OCI-LY7 (cell line): ENCODE data around the gene TM9SF2. TPM values are rescaled to one million over a fixed set of nuclear protein-coding genes. Genes with fewer than 3 reads are reported as not detected.

Experiments used
- BruUV-seq: library from RNA; stranded (reverse); fragments of 400-500 nt; replicated peaks from 2 replicates; lab custom pipeline; 2021; lab: Mats Ljungman, UMichigan
- CTCF ChIA-PET: fragments of 300-600 bp; sonication (Branson Sonifier 250); formaldehyde crosslinking; loops from one replicate; lab custom pipeline; 2022; ENCODE audit warnings: antibody characterized with exemption; ENCODE audit not compliant: unreplicated experiment; lab: Charles Lee
- POLR2A ChIA-PET: fragments of 300-600 bp; sonication (Branson Sonifier 250); formaldehyde crosslinking; loops from one replicate; lab custom pipeline; 2022; ENCODE audit warnings: antibody characterized with exemption; lab: Charles Lee
- DNase-seq: peaks from one replicate; pipeline ENCODE4 v3.0.0-alpha.2; 2015; ENCODE audit warnings: low spot score
- H2AFZ ChIP-seq: fragments of 200-600 bp; sonication (generic), shearing (Covaris generic); 2 replicates; pipeline ENCODE4 v1.6.1; 2014; ENCODE audit warnings: mild to moderate bottlenecking, antibody characterized with exemption, low read length, moderate library complexity
- H3K27ac ChIP-seq: fragments of 200-600 bp; sonication (generic); 2 replicates; pipeline ENCODE4 v1.5.1; 2014; ENCODE audit warnings: mixed run types, low read depth, mild to moderate bottlenecking, moderate library complexity, low read length, inconsistent platforms; ENCODE audit not compliant: poor library complexity, severe bottlenecking
- H3K36me3 ChIP-seq: fragments of 200-600 bp; sonication (generic); 2 replicates; pipeline ENCODE4 v1.6.1; 2014; ENCODE audit warnings: mild to moderate bottlenecking, antibody characterized with exemption, low read length, moderate library complexity, mixed read lengths; ENCODE audit not compliant: insufficient read depth
- H3K4me1 ChIP-seq: fragments of 200-600 bp; sonication (generic); 2 replicates; pipeline ENCODE4 v1.5.1; 2014; ENCODE audit warnings: mild to moderate bottlenecking, low read length; ENCODE audit not compliant: insufficient read depth, poor library complexity, severe bottlenecking
- H3K4me2 ChIP-seq: fragments of 200-600 bp; sonication (generic); 2 replicates; pipeline ENCODE4 v1.6.1; 2014; ENCODE audit warnings: mild to moderate bottlenecking, low read length
- H3K4me3 ChIP-seq: fragments of 200-600 bp; sonication (generic); 2 replicates; pipeline ENCODE4 v1.5.1; 2014; ENCODE audit warnings: mild to moderate bottlenecking, low read depth, low read length; ENCODE audit not compliant: poor library complexity, severe bottlenecking
- H3K79me2 ChIP-seq: fragments of 200-600 bp; sonication (generic); 2 replicates; pipeline ENCODE4 v1.6.1; 2016; ENCODE audit warnings: low read depth, mild to moderate bottlenecking, low read length, moderate library complexity, mixed read lengths; ENCODE audit not compliant: insufficient read depth
- H3K9me2 ChIP-seq: fragments of 200-600 bp; sonication (generic); 2 replicates; pipeline ENCODE4 v1.6.1; 2016; ENCODE audit warnings: mild to moderate bottlenecking, low read length, mixed read lengths; ENCODE audit not compliant: insufficient read depth
- H3K9me3 ChIP-seq: fragments of 200-600 bp; sonication (generic); 2 replicates; pipeline ENCODE4 v1.6.1; 2014; ENCODE audit warnings: mild to moderate bottlenecking, mixed run types, low read length, mixed read lengths
- H4K20me1 ChIP-seq: fragments of 200-600 bp; sonication (generic); 2 replicates; pipeline ENCODE4 v1.6.1; 2014; ENCODE audit warnings: mild to moderate bottlenecking, antibody characterized with exemption, low read length, moderate library complexity, mixed read lengths; ENCODE audit not compliant: insufficient read depth
- EZH2phosphoT487 ChIP-seq: fragments of 200-600 bp; sonication (generic); IDR thresholded peaks from 2 replicates; pipeline ENCODE4 v1.6.1; 2018; ENCODE audit warnings: low read depth, borderline replicate concordance, mild to moderate bottlenecking, mixed run types, antibody characterized with exemption, low read length, moderate library complexity, mixed read lengths
- intact Hi-C: fragments of 100-400 bp; cut with micrococcal nuclease; formaldehyde crosslinking; loops from one replicate; pipeline ENCODE4 v1.10.0; 2022; ENCODE audit not compliant: unreplicated experiment
- total RNA-seq, 2 experiments: library from RNA; depleted of rRNA in 1 of 2; stranded (reverse); fragments of >200 nt in 1 of 2; shearing (Covaris generic) in 1 of 2; gene quantifications; 2 replicates each; pipeline ENCODE4 v1.2.3, GENCODE V29; 2014 to 2022
- TF ChIP-seq, protein P1 (sequence below): fragments of 200-600 bp; sonication (generic); conservative IDR thresholded peaks from 2 replicates; pipeline ENCODE4 v1.5.1; 2014; ENCODE audit warnings: mild to moderate bottlenecking, antibody characterized with exemption, low read length, moderate library complexity, mixed read lengths

TM9SF2 gene
- total RNA-seq, 2 experiments from 2014 or later, result 17.8 to 27.3 TPM

DNA sequence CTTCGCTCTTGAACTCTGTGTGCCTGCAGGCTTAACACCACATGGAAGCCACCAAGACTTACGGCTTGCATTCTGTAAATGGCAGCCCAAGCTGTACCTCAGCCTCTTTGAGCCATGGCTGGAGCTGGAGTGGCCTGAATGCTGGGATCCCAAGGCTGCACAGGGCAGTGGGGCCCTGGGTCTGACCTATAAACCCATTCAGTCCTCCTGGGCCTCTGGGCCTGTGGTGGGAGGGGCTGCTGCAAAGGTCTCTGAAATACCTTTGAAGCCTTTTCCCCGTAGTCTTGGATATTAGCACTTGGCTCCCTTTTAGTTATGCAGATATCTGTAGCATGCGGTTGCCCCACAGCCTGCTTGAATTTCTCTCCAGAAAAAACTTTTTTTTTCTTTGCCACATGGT lies 8.2 kb downstream of the TM9SF2 start:
- H3K4me3 ChIP-seq, result no peak overlapping the region
- DNase-seq, result no peak
- peaks cover 26% of the 10 kb centered on the region for H3K4me1 ChIP-seq
- ChIA-PET POLR2A (no interaction called here), CTCF (no interaction called here)
- H3K36me3 ChIP-seq, result peaks cover 44% of the 10 kb centered on the region
- intact Hi-C loops, result loop anchor here (5.0 to 10.0 kb wide), 3 partner anchors 67 to 315 kb away; partner anchors contain the start of gene GPR18
- BruUV-seq, result no TSS peak
- H3K4me2 ChIP-seq, result no peak overlapping the region
- H3K9me2 ChIP-seq, result no peaks in the 10 kb centered on the region
- peaks cover 4% of the 10 kb centered on the region for H4K20me1 ChIP-seq
- peaks cover 88% of the 10 kb centered on the region for H3K79me2 ChIP-seq
- peaks cover 25% of the 10 kb centered on the region for H3K9me3 ChIP-seq
- no peak overlapping the region for H2AFZ ChIP-seq
- TF ChIP-seq EZH2phosphoT487, result no peak
- TF ChIP-seq, protein P1, sequence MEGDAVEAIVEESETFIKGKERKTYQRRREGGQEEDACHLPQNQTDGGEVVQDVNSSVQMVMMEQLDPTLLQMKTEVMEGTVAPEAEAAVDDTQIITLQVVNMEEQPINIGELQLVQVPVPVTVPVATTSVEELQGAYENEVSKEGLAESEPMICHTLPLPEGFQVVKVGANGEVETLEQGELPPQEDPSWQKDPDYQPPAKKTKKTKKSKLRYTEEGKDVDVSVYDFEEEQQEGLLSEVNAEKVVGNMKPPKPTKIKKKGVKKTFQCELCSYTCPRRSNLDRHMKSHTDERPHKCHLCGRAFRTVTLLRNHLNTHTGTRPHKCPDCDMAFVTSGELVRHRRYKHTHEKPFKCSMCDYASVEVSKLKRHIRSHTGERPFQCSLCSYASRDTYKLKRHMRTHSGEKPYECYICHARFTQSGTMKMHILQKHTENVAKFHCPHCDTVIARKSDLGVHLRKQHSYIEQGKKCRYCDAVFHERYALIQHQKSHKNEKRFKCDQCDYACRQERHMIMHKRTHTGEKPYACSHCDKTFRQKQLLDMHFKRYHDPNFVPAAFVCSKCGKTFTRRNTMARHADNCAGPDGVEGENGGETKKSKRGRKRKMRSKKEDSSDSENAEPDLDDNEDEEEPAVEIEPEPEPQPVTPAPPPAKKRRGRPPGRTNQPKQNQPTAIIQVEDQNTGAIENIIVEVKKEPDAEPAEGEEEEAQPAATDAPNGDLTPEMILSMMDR, result no peak
- no peak overlapping the region for H3K27ac ChIP-seq

DNA sequence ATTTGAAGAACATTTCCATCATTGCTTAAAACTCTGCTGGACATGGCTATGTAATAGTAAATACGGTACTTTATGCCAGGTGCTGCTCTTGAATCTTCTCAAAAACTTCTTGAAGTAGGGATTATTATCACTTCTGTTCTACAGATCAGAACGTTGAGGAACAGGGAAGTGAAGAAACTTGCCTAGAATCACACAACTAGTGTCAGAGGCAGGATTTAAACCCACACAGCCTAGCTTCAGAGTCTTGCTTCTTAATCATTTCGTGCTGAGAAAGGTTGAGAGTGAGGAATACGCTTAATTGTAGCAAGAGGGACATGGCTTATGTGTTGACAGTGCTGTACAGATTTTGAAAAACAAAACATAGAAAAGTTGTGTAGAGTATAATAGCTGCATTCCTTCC lies 13.5 kb downstream of the TM9SF2 start:
- intact Hi-C loops, result no loop called here
- no peak for TF ChIP-seq EZH2phosphoT487
- TF ChIP-seq, protein P1, result no peak
- no peak overlapping the region for H3K4me2 ChIP-seq
- no peak overlapping the region for H3K4me3 ChIP-seq
- H3K79me2 ChIP-seq, result peaks cover 67% of the 10 kb centered on the region; the same call in 1 of the 2 replicates
- no peaks in the 10 kb centered on the region for H3K9me2 ChIP-seq
- H3K4me1 ChIP-seq, result no peaks in the 10 kb centered on the region
- H3K9me3 ChIP-seq, result peaks cover 2% of the 10 kb centered on the region; the same call in 1 of the 2 replicates
- CTCF ChIA-PET, result interaction anchor here (0.5 kb wide), 1 partner anchor 38 kb away, joined by 3 read pairs; no protein-coding TSS in a partner anchor
- POLR2A ChIA-PET, result interaction anchor here (1.2 kb wide), 1 partner anchor 12 kb away, joined by 3 read pairs; no protein-coding TSS in a partner anchor
- H3K27ac ChIP-seq, result no peak overlapping the region
- peaks cover 22% of the 10 kb centered on the region for H3K36me3 ChIP-seq
- DNase-seq, result no peak
- BruUV-seq, result no TSS peak
- H4K20me1 ChIP-seq, result no peaks in the 10 kb centered on the region
- H2AFZ ChIP-seq, result no peak overlapping the region

DNA sequence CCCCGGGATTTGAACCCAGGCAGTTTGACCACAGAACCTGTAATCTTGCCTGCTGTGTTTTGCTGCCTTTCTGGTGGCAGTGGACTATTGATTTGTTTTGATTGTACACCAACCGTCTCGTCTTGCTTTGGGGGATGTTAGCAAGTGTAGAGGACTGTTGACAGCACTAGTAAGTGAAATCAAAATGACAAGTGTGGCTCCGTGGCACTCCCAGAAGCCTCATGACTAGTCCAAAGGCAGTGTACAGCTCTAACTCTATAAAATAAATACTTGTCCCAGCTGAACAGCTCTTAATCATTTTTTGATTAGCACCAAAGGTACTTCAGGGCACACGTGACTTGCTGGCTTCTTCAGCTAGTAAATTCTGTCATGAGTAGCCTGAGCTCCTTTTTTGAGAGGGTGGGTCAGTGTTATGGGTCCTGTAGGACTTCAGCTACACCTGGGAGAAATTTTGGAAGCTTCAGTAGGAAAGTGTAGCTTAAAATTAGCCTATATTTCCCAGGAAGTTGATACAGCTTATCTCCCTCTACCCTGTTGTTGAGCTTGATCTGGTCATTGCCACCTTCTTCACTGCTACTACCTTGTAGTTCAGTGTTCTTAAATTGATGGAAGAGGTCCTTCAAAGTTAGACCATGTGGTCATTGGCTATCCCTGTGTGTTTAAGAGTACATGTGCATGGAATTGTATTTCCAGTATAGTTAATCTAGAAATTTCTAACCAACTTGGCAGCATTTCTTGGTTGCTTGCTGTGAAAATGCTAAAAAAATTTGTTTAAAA lies 15.1 kb downstream of the TM9SF2 start:
- no peak for DNase-seq
- no peak for TF ChIP-seq EZH2phosphoT487
- TF ChIP-seq, protein P1, result no peak
- ChIA-PET CTCF (interaction anchor here (0.6 kb wide), 1 partner anchor 1006 kb away, joined by 3 read pairs; no protein-coding TSS in a partner anchor), POLR2A (interaction anchor here (0.8 to 3.0 kb wide), 2 partner anchors 9 to 62 kb away, joined by 3 to 10 read pairs; no protein-coding TSS in a partner anchor)
- no peak overlapping the region for H3K4me3 ChIP-seq
- no TSS peak for BruUV-seq
- H3K4me2 ChIP-seq, result no peak overlapping the region
- H3K27ac ChIP-seq, result no peak overlapping the region
- H3K36me3 ChIP-seq, result peaks cover 14% of the 10 kb centered on the region
- peaks cover 52% of the 10 kb centered on the region; the same call in 1 of the 2 replicates for H3K79me2 ChIP-seq
- H3K9me3 ChIP-seq, result no peaks in the 10 kb centered on the region
- no peaks in the 10 kb centered on the region for H4K20me1 ChIP-seq
- no peak overlapping the region for H2AFZ ChIP-seq
- intact Hi-C loops, result no loop called here
- H3K9me2 ChIP-seq, result no peaks in the 10 kb centered on the region
- H3K4me1 ChIP-seq, result no peaks in the 10 kb centered on the region
